K562 (cell line): ENCODE results near the gene OBSL1. TPM values are rescaled to one million over a fixed set of nuclear protein-coding genes. Genes with fewer than 3 reads are reported as not detected.

ENCODE experiments used
- BCOR ChIP-seq: fragments of 450-650 bp; IDR thresholded peaks from 2 replicates; pipeline ENCODE4 v1.6.1; 2016
- NR2C2 ChIP-seq, 2 experiments: fragments of 200-800 bp in 1 of 2; sonication (Bioruptor generic) in 1 of 2; sonication (generic) in 1 of 2; formaldehyde crosslinking in 1 of 2; IDR thresholded peaks; 2 replicates each; pipeline versions ENCODE4 v1.6.1 to v1.8.0; 2016 to 2022; ENCODE audit warnings: mild to moderate bottlenecking in 1 of 2, missing compliant biosample characterization in 1 of 2, missing genetic modification characterization in 1 of 2, missing genetic modification reagents in 1 of 2
- POLR2B ChIP-seq: fragments of 450-650 bp; IDR thresholded peaks from 2 replicates; pipeline ENCODE4 v1.6.1; 2018; ENCODE audit warnings: low read depth; ENCODE audit not compliant: partially characterized antibody
- RBM22 ChIP-seq: fragments of 200-400 bp; formaldehyde crosslinking; IDR thresholded peaks from 2 replicates; pipeline ENCODE4 v1.6.1; 2018; ENCODE audit warnings: low read length, low read depth; ENCODE audit not compliant: poor library complexity, severe bottlenecking
- RBM25 ChIP-seq: fragments of 200-400 bp; formaldehyde crosslinking; IDR thresholded peaks from 2 replicates; pipeline ENCODE4 v1.6.1; 2018; ENCODE audit warnings: low read length, low read depth, moderate library complexity; ENCODE audit not compliant: severe bottlenecking
- ZNF124 ChIP-seq: sonication (generic); formaldehyde crosslinking; IDR thresholded peaks from 2 replicates; pipeline ENCODE4 v1.8.1; 2022; ENCODE audit warnings: missing genetic modification reagents
- polyA plus RNA-seq, 8 experiments: library from polyadenylated mRNA; depleted of rRNA in 4 of 8; stranded (reverse) in 5 of 8; unstranded in 3 of 8; fragments of >200 nt; fragmentation: Nextera tagmentation in 2 of 8; fragmentation: Illumina TruSeq in 1 of 8; extraction: Ambion mirVana in 2 of 8; extraction: Trizol in 1 of 8; gene quantifications; 2 replicates each; pipeline versions ENCODE4 v1.2.1 to v1.2.3, GENCODE V29; 2011 to 2014; ENCODE audit warnings: inconsistent platforms in 1 of 8, missing spikeins in 1 of 8
- total RNA-seq, 7 experiments: library from RNA; depleted of rRNA in 6 of 7; stranded (reverse); fragments of >200 nt in 6 of 7; fragmentation: Illumina TruSeq in 2 of 7; extraction: Trizol in 2 of 7; gene quantifications; 2 replicates each; pipeline versions ENCODE4 v1.2.1 to v1.2.3, GENCODE V29; 2011 to 2021; ENCODE audit warnings: low replicate concordance in 1 of 7
- TF ChIP-seq, protein P1 (sequence below): fragments of 450-650 bp; IDR thresholded peaks from 2 replicates; pipeline ENCODE4 v1.6.1; 2018; ENCODE audit not compliant: partially characterized antibody
- TF ChIP-seq, protein P2 (sequence below): fragments of 450-650 bp; IDR thresholded peaks from 2 replicates; pipeline ENCODE4 v1.7.1; 2018; ENCODE audit warnings: mild to moderate bottlenecking, low read depth; ENCODE audit not compliant: partially characterized antibody

Gene OBSL1
- total and polyA plus RNA-seq, 9 of the 15 experiments (the other 6 are each of a cell fraction or from before 2014, with no cell fraction given): 1.2 to 26.6 (median 8.6) TPM

DNA sequence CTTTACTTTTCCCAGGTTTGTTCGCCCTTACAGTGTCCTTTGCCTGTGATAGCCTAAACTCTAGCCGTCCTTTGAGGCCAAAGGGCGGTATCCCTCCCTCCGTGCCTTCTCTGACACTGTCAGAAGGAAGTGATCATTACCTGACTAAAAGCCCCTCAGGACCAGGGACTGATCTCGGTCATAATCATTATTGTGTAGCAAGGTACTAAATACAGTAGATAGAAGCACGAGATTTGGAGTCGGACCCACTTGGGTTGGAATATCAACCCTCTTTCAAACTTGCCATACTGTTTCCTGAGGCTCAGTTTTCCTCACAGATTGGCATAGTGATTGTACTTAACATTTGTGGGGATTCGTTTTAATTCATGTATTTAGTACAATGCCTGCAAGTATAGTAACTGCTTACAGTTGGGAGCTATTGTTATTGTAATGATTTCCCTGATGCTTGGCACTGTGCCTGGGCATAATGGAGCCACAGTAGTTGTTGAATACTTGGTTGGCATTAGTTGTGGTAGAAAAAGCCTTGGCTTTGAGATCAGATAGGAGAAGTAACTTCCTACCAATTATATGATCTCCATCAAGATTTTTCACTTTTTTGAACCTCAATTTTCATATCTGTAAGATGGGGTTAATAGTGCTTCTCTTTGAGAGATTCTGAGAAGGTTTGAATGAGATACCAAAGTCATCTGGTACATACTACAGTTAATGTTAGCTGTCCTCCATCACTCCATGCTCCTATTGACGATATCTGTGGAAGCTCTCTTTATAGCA, 27.2 kb upstream of the OBSL1 start (continued):
- TF ChIP-seq, protein P1, sequence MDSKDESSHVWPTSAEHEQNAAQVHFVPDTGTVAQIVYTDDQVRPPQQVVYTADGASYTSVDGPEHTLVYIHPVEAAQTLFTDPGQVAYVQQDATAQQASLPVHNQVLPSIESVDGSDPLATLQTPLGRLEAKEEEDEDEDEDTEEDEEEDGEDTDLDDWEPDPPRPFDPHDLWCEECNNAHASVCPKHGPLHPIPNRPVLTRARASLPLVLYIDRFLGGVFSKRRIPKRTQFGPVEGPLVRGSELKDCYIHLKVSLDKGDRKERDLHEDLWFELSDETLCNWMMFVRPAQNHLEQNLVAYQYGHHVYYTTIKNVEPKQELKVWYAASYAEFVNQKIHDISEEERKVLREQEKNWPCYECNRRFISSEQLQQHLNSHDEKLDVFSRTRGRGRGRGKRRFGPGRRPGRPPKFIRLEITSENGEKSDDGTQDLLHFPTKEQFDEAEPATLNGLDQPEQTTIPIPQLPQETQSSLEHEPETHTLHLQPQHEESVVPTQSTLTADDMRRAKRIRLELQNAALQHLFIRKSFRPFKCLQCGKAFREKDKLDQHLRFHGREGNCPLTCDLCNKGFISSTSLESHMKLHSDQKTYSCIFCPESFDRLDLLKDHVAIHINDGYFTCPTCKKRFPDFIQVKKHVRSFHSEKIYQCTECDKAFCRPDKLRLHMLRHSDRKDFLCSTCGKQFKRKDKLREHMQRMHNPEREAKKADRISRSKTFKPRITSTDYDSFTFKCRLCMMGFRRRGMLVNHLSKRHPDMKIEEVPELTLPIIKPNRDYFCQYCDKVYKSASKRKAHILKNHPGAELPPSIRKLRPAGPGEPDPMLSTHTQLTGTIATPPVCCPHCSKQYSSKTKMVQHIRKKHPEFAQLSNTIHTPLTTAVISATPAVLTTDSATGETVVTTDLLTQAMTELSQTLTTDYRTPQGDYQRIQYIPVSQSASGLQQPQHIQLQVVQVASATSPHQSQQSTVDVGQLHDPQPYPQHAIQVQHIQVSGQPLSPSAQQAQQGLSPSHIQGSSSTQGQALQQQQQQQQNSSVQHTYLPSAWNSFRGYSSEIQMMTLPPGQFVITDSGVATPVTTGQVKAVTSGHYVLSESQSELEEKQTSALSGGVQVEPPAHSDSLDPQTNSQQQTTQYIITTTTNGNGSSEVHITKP: peak; percentile 76
- TF ChIP-seq, protein P2, sequence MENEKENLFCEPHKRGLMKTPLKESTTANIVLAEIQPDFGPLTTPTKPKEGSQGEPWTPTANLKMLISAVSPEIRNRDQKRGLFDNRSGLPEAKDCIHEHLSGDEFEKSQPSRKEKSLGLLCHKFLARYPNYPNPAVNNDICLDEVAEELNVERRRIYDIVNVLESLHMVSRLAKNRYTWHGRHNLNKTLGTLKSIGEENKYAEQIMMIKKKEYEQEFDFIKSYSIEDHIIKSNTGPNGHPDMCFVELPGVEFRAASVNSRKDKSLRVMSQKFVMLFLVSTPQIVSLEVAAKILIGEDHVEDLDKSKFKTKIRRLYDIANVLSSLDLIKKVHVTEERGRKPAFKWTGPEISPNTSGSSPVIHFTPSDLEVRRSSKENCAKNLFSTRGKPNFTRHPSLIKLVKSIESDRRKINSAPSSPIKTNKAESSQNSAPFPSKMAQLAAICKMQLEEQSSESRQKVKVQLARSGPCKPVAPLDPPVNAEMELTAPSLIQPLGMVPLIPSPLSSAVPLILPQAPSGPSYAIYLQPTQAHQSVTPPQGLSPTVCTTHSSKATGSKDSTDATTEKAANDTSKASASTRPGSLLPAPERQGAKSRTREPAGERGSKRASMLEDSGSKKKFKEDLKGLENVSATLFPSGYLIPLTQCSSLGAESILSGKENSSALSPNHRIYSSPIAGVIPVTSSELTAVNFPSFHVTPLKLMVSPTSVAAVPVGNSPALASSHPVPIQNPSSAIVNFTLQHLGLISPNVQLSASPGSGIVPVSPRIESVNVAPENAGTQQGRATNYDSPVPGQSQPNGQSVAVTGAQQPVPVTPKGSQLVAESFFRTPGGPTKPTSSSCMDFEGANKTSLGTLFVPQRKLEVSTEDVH: no peak
- TF ChIP-seq BCOR (peak; percentile 28; the same call in 1 of the 2 replicates), RBM25 (peak; percentile 72), ZNF124 (CRISPR knock-in tag) (no peak), RBM22 (no peak), POLR2B (peak; percentile 21), NR2C2 (CRISPR knock-in tag; IDR thresholded peaks at IDR 0.05) (no peak), NR2C2 (tag; IDR thresholded peaks at IDR 0.05) (peak; percentile 94)
- TF ChIP-seq, all 486 proteins: peak for 9
